ENCODE data around the gene TLE4.
"Not testable (repeated sequence)": the region's sequence is repeated elsewhere in the genome, so short reads cannot be mapped to it uniquely, and the experiment has no call there.

Gene TLE4

DNA sequence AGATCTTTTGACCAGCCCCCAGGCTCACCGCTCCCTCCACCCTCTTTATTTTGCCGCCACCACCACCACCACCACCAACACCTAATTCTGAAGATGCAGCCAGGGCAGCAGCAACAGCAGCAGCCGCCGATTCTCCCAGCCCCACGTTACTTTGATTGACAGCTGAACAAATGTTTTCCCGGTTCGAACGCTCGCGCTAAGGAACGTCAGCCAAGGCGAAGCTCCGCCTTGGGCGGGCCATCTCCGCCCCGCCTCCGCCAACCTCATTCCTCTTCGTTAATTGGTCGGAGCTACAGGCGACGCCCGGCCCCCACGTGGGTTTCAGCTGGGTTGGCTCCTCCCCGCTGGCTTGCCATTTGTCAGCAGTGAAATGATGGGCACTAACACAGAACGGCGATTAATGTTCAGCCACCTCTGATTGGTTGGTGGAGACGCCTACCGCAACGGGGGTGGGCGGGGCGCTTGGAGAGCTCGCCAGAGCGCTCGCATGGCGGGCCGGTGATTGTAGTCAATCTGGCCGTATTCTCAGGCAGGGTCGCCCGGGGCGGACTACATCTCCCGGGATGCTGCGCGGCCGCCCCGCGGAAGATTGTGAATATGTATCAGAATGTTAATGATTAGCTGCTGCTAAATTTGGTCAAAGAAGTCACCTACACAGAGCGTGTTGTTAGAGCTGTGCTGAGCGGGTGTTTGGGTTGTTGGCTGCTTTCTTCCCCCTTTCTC, at the start of gene TLE4:
TLE4 (plus strand) TSS at position 657 of the 723 bp plus-strand sequence. CDS start 826 bp downstream, outside the sequence.
- ATAC-seq, result peak; percentile 90
- peak; percentile 98 to 100 for DNase-seq
- Mint-ChIP-seq H3K4me1 (peaks cover 31% of the 10 kb centered on the region), H3K9me3 (no peaks in the 10 kb centered on the region), H3K4me3 (peak within 1 kb of the TSS; percentile 87 to 89), H3K27ac (peak within 1 kb of the TSS; percentile 57 to 96), H3K27me3 (no peaks in the 10 kb centered on the region)

DNA sequence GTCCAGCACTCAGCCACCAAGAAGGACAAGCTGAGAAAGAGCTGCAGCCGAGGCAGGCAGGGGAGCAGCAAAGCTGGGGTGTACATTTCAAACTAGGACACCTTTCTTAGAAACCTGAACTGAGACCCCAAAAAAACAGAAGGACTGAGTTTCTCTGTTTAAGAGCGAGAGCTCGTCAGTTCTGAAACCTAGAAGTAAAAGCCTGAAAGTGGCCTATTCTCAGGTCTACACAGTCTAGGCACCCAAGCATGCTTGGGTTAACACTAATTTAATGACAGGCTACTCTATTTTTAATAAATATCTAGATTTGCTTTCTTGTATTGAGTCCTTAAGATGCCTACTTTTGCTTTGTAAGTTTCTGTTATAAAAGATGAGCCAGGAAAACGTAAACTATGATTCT, 49.0 kb upstream of the TLE4 start:
- Mint-ChIP-seq H3K9me3 (peaks cover 0 to 14% of the 10 kb centered on the region in 2 donors), H3K4me3 (no peak overlapping the region), H3K27ac (no peak overlapping the region), H3K27me3 (no peaks in the 10 kb centered on the region), H3K4me1 (no peaks in the 10 kb centered on the region)
- no peak for DNase-seq
- ATAC-seq, result no peak

DNA sequence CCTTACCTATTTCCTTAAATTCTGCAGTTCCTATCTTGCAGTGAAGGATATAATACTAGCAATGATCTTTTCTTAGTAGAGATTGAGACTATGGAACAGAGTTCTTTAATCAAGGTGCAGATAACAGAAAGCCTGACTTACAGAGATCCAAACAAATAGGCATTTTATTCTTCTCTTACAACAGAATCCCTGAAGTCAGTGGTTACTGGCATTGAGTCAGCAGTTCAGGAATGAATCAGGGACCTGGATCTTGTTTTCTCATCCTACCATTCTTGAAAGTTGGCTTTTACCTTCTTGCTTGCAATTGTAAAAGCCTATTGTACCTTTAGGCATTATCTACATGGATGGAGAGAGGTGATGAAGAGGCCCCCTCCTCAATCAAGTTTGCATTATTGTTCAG, 47.5 kb upstream of the TLE4 start:
- ATAC-seq, result no peak
- Mint-ChIP-seq H3K4me1 (no peaks in the 10 kb centered on the region), H3K4me3 (no peak overlapping the region), H3K9me3 (peaks cover 0 to 10% of the 10 kb centered on the region in 2 donors), H3K27me3 (no peaks in the 10 kb centered on the region), H3K27ac (no peak overlapping the region)
- no peak for DNase-seq

DNA sequence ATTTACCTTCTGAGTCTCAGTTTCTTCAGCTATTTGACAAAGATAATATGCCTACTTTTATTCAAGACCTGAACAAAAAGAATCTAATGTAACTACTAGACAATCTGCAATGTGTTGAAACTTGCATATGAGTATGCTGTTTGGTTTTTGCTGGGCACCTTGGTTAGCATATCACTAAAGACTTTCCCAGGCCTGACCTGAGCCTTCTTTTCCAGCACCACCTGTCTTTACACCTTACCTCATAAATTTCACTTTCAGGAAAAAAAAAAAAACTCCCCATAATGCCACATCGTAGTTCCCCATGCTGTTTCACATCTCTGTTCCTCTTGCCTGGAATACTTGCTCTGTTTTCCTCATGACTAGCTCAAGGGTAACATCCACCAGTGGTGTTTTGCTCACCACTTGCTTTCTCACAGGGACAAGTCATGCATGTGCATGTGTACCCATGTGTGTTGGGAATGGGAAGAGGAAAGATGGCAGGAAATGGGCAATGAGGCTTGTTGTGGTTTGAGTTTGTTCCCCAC, 45.6 kb upstream of the TLE4 start:
- Mint-ChIP-seq H3K4me3 (no peak overlapping the region), H3K4me1 (no peaks in the 10 kb centered on the region), H3K9me3 (peaks cover 0 to 10% of the 10 kb centered on the region in 2 donors), H3K27me3 (no peaks in the 10 kb centered on the region), H3K27ac (peak overlapping the region in 1 of 2 donors; percentile 14)
- no peak for DNase-seq
- ATAC-seq, result no peak

DNA sequence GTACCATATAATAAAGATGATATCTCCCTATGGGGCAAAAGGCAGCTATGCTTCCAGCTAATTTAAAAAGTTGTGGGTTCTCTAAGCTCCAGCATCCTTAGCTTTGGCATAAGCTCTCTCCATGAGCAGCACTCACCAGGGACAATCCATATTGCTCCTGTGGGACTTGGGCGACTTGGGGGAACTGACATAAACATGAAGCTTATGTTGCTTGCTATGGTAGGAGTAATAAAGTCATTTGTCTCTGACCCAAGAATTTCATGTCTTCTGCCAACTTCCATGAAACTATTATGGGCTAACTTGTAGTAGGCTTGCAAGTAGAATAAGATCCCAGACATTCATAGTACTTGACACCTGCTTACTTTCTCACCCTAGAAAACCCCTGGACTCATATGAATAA, 36.2 kb upstream of the TLE4 start:
- Mint-ChIP-seq H3K27ac (no peak overlapping the region), H3K4me3 (no peak overlapping the region), H3K27me3 (no peaks in the 10 kb centered on the region), H3K9me3 (peaks cover 4 to 7% of the 10 kb centered on the region in 2 donors), H3K4me1 (no peaks in the 10 kb centered on the region)
- DNase-seq (no peak), ATAC-seq (no peak)

DNA sequence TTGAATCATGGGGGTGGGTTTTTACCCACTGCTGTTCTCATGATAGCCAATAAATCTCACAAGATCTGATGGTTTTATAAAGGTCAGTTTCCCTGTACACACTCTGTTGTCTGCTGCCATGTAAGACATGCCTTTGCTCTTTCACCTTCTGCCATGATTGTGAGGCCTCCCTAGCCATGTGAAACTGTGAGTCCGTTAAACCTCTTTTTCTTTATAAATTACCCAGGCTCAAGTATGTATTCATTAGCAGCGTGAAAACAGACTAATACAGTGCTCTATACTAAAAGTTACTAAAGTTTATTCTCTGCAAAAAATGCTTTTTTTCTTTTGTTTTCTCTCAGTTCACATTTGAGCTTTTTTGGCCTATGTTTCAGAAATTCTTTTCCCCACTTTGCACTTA, 33.9 kb upstream of the TLE4 start:
- Mint-ChIP-seq H3K9me3 (peaks cover 4 to 7% of the 10 kb centered on the region in 2 donors), H3K4me1 (peaks cover 5% of the 10 kb centered on the region), H3K27me3 (no peaks in the 10 kb centered on the region), H3K27ac (no peak overlapping the region), H3K4me3 (no peak overlapping the region)
- DNase-seq (no peak), ATAC-seq (no peak)

DNA sequence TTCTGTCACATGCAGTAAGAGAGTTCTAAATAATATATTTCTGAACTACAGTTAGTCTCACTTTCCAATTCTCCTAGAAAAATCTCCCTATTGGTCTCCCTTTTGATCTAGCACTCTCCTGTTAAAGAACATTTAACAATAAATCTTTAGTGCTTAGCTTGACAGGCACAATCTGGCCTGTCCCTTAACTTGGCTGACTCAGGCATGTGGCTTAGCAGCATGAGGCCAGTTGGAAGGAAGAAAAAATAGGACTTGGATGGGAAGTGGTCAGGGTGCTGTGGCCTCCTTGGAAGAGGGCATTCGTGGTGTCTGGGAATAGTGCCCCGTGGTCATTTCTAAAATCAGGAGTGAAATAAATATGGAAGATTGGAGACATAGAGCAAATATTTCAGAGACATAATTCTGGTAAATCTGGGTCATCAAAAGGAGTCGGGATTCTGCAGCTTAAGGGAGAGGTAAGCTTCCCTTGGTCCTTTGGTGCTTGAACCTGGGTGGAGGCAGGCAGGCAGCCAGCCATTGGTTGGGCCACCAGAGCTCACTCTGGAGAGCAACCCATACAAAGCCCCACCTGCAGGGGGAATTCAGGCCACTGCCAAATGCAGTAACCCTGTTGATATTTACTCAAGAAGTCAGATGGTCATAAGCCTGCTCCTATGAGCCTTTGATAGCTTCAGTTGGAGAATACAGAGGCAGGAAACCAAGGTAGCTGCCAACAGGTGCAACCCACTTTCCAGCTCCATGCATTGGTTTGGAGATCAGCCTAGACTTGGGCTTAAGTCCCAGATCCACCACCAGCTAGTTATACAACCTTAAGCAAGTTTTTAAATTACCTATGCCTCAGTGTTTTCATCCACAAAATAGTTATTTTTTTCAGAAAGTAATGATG, 28.8 kb upstream of the TLE4 start:
- Mint-ChIP-seq H3K4me1 (peaks cover 28% of the 10 kb centered on the region), H3K9me3 (peaks cover 5 to 24% of the 10 kb centered on the region in 2 donors), H3K27ac (no peak overlapping the region), H3K4me3 (no peak overlapping the region), H3K27me3 (no peaks in the 10 kb centered on the region)
- ATAC-seq, result no peak
- peak in 1 of 2 donors; percentile 10 for DNase-seq

DNA sequence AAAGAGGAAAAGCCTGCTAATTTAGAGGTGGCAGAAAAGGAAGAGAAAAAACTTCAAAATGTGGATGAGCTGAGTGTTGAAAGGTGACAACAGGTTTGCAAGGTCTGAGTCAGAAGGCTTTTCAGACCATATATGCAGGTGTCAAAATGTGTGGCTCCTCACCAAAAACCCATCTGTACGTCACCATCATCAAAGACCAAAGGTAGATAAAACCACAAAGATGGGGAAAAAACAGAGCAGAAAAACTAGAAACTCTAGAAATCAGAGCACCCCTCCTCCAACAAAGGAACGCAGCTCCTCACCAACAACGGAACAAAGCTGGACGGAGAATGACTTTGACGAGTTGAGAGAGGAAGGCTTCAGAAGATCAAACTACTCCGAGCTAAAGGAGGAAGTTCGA, 27.4 kb upstream of the TLE4 start:
- H3K27me3 Mint-ChIP-seq, result not testable (repeated sequence)
- Mint-ChIP-seq H3K27ac (peak overlapping the region in 1 of 2 donors; percentile 50), H3K4me1 (peaks cover 28% of the 10 kb centered on the region), H3K9me3 (peaks cover 5 to 24% of the 10 kb centered on the region in 2 donors), H3K4me3 (peak overlapping the region; percentile 67 to 71)
- DNase-seq (peak; percentile 28 to 55), ATAC-seq (peak; percentile 100)

DNA sequence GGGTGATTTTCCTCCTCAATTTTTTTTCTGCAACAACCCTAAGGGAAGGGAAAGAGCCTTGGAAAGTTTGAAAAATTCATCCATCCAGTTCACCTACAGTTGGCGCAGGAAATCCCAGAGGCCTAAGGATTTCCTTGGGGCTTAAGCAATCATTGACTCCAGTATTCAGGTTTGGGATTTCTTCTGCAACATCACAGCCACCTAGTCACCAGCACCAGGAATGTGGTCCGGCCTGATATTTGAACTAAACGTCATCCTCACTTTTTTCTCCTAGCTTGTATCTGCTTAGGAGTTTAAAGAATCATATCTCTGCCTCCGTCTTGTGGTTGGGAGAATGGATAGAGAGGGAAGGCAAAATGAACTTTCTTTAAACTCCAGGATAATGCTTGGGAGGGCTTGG, 20.2 kb upstream of the TLE4 start:
- Mint-ChIP-seq H3K27ac (no peak overlapping the region), H3K4me1 (no peaks in the 10 kb centered on the region), H3K4me3 (no peak overlapping the region), H3K27me3 (no peaks in the 10 kb centered on the region), H3K9me3 (peaks cover 0 to 12% of the 10 kb centered on the region in 2 donors)
- ATAC-seq, result no peak
- DNase-seq, result no peak

DNA sequence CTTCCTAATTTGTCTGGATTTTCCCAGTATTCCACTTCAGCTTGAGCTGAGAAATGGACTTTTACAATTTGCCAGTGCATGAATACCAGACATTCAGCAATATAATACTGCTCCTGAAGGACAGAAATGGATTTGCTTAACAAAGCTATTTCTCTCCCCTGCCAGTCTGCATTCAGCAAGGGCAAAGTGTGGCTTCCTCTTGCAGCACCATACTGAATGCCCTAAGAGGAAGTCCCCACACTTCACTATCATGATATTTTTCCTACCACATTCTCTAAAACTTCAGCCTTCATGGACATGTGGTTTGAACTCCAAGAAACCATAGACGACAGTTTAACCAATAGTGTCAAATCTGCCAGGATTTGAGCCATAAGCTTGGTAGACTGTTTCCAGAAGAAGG, 19.8 kb upstream of the TLE4 start:
- no peak for DNase-seq
- H3K4me3 Mint-ChIP-seq, result no peak overlapping the region
- H3K27me3 Mint-ChIP-seq, result no peaks in the 10 kb centered on the region
- peaks cover 0 to 8% of the 10 kb centered on the region in 2 donors for H3K9me3 Mint-ChIP-seq
- H3K27ac Mint-ChIP-seq, result no peak overlapping the region
- no peak for ATAC-seq
- H3K4me1 Mint-ChIP-seq, result no peaks in the 10 kb centered on the region

DNA sequence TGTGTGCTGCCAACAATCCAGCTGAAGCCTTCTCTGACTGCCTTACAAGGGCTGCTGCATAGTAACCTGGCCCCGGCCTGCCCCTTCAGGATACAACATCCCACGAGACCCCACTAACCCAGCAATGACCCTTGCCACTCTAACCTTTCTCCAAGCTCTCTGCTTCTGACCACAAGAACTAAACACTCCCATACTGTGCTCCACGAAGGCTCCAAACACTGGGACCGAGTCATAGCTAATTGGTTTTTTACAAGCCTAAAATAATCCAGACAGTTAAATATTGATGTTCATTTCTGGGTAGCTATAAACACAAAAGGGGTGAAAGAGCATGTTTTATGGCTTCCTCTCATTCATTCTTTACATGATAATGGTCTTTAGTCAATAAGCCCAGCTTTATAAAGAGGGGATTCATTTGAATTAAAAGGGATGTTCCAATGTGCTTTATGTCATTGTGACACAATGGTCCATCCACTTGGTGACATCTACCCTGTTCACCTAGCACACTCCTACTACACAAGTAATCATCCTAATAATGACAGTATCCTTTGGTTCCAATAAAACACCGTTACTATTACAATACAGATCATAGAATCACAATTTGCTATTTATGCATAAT, 16.2 kb upstream of the TLE4 start:
- ATAC-seq, result no peak
- Mint-ChIP-seq H3K27ac (no peak overlapping the region), H3K4me1 (no peaks in the 10 kb centered on the region), H3K4me3 (no peak overlapping the region), H3K9me3 (peaks cover 0 to 3% of the 10 kb centered on the region in 2 donors), H3K27me3 (no peaks in the 10 kb centered on the region)
- DNase-seq, result no peak

DNA sequence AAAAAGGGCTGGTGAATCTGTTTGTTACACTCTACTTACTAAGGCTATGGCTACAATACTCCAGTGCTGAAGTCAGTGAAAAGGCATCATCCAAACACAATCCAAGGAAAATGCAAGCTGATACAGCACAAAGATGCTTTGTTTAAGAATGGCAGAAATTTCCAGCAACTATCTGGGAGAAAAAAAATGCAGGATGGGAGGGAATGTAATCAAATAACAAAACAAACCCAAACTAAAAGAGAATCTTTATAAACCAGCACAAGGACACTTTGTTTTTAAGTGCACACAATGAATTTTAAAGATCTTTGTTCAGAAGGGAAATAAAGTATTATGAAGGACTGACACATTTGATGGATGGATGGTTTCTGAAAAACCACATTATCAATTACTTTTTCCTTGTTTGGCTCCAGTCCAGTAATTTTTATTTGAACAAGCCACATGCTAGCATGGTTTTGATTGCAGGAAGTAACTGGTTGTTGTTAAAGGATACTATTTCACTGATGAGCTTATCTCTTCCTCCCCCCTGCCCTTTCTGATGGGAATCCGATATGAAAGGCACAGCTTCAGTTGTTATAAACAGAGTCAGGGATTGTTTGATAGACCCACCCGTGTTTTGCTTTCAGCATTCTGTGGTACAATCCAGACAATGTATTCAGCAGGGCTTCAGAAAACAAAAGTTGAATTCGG, 12.1 kb upstream of the TLE4 start:
- Mint-ChIP-seq H3K27me3 (no peaks in the 10 kb centered on the region), H3K27ac (no peak overlapping the region), H3K9me3 (no peaks in the 10 kb centered on the region), H3K4me3 (no peak overlapping the region), H3K4me1 (peaks cover 13% of the 10 kb centered on the region)
- ATAC-seq, result no peak
- DNase-seq, result no peak

DNA sequence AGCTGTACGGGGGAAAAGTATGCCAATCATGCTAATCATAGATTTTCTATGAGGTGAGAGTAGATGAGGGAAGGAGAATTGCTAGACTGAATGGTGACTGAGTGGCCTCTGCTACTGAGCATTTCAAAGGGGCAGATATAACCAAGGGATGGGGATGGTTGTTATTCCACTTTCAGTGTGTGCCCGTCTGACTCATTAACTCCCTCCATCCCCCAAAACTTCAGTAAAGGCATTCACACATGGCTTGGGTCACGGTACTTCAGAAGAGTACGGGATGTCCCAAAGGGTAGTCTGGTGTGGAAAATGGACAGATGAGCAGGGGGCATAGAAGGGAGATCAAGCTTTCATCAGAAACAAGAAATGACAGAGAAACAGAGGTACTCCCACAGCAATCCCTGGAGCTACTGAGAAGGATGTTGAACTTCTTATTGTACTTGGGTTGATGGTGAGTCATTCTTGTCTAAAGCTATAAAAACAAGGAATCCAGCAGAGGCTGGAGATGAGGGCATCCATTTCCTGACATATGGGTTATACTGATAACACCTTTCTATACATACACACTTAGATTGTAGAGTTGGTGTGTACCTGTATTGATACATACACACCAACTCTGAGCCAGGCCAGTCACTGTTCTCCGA, 8.9 kb upstream of the TLE4 start:
- Mint-ChIP-seq H3K9me3 (no peaks in the 10 kb centered on the region), H3K4me3 (no peak overlapping the region), H3K27ac (no peak overlapping the region), H3K27me3 (no peaks in the 10 kb centered on the region), H3K4me1 (peaks cover 30% of the 10 kb centered on the region)
- DNase-seq (no peak), ATAC-seq (no peak)

DNA sequence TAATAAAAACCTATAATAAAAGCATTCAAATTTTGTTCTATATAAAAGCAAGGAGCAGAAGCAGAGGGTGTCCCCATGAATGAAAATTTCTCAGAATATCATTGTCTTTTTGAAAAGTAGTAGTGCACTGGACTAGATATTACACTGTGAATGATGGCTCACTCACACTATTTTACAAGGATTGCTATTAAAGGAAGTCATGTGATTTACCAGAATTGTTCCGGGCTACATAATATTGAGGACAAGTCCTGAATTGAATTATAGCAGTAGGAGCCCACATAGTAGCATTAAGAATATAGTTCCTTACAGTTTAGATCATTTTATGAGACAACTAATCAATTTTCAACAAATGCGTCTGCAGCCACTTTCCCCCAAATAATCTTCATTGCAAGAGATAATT, 7.7 kb upstream of the TLE4 start:
- Mint-ChIP-seq H3K4me3 (no peak overlapping the region), H3K4me1 (peaks cover 30% of the 10 kb centered on the region), H3K9me3 (no peaks in the 10 kb centered on the region), H3K27ac (no peak overlapping the region), H3K27me3 (no peaks in the 10 kb centered on the region)
- no peak for ATAC-seq
- no peak for DNase-seq

DNA sequence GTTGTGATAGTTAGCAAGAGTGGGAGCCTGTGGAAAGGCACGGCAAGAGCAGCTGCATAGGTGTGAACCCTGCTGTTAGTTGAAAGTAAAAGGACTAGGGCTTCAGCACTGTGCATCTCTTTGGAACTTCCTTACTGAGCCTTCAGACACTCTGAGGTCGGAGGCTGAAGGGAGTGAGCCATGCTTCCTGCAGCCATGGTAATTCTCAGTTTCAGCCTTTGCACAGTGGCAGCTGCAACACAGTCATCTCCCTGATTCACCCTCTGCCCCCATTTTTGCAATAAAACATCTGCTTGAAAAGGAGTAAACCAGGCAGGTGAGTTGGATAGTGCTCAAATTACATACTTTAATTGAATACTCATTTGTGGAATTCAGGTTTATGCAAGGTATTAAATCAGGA, 6.5 kb upstream of the TLE4 start:
- no peak overlapping the region for H3K27ac Mint-ChIP-seq
- ATAC-seq, result peak; percentile 97
- H3K27me3 Mint-ChIP-seq, result no peaks in the 10 kb centered on the region
- H3K4me1 Mint-ChIP-seq, result peaks cover 35% of the 10 kb centered on the region
- no peaks in the 10 kb centered on the region for H3K9me3 Mint-ChIP-seq
- peak in 1 of 2 donors; percentile 60 for DNase-seq
- H3K4me3 Mint-ChIP-seq, result no peak overlapping the region

Data from stimulated activated naive CD8-positive, alpha-beta T cell treated with anti-CD3 and anti-CD28 coated beads, Interleukin-15, amount 100 ng/mL, for 72 hours (primary cell).